Trophoblast cell (in vitro differentiated cells and primary cell): ENCODE data around the gene USP24.

Experiments used
- DNase-seq, 2 donors: peaks; one replicate each; pipeline ENCODE4 v3.0.0-alpha.2; 2016
- H2AFZ ChIP-seq: 2 replicates; pipeline ENCODE4 v1.6.1; 2013; ENCODE audit warnings: low read length, moderate library complexity, mild to moderate bottlenecking; ENCODE audit not compliant: insufficient read depth, poor library complexity
- H2AK5ac ChIP-seq: 2 replicates; pipeline ENCODE4 v1.6.1; 2013; ENCODE audit warnings: mild to moderate bottlenecking, low read length
- H2BK120ac ChIP-seq: 2 replicates; pipeline ENCODE4 v1.6.1; 2013; ENCODE audit warnings: low read length, mild to moderate bottlenecking, moderate library complexity; ENCODE audit not compliant: insufficient read depth, poor library complexity
- H2BK12ac ChIP-seq: 2 replicates; pipeline ENCODE4 v1.6.1; 2013; ENCODE audit warnings: mild to moderate bottlenecking, low read length, moderate library complexity
- H2BK5ac ChIP-seq: 2 replicates; pipeline ENCODE4 v1.6.1; 2013; ENCODE audit warnings: low read length, low read depth, moderate library complexity, mild to moderate bottlenecking; ENCODE audit not compliant: poor library complexity
- H3K14ac ChIP-seq: 2 replicates; pipeline ENCODE4 v1.6.1; 2013; ENCODE audit warnings: mild to moderate bottlenecking, low read length
- H3K18ac ChIP-seq: 2 replicates; pipeline ENCODE4 v1.6.1; 2013; ENCODE audit warnings: mild to moderate bottlenecking, low read length
- H3K23ac ChIP-seq: 2 replicates; pipeline ENCODE4 v1.6.1; 2013; ENCODE audit warnings: low read length
- H3K27ac ChIP-seq: 2 replicates; pipeline ENCODE4 v1.5.1; 2013; ENCODE audit warnings: low read depth, mild to moderate bottlenecking, inconsistent platforms, low read length, moderate library complexity
- H3K27me3 ChIP-seq: 2 replicates; pipeline ENCODE4 v1.6.1; 2013; ENCODE audit warnings: inconsistent platforms, mild to moderate bottlenecking, low read length, moderate library complexity; ENCODE audit not compliant: insufficient read depth
- H3K36me3 ChIP-seq, 2 experiments: 1 replicate in 1 of 2; 2 replicates in 1 of 2; pipeline ENCODE4 v1.6.1; 2013; ENCODE audit warnings: low read length in 2 of 2, mild to moderate bottlenecking in 2 of 2, moderate library complexity in 1 of 2; ENCODE audit not compliant: insufficient read depth in 2 of 2, control insufficient read depth in 1 of 2
- H3K4ac ChIP-seq: 2 replicates; pipeline ENCODE4 v1.6.1; 2013; ENCODE audit warnings: low read depth, mild to moderate bottlenecking, low read length, moderate library complexity
- H3K4me1 ChIP-seq, 2 experiments: 1 replicate in 1 of 2; 2 replicates in 1 of 2; pipeline ENCODE4 v1.6.1; 2013; ENCODE audit warnings: low read length in 2 of 2, mild to moderate bottlenecking in 2 of 2, moderate library complexity in 1 of 2; ENCODE audit not compliant: insufficient read depth in 2 of 2, control insufficient read depth in 1 of 2
- H3K4me2 ChIP-seq: 2 replicates; pipeline ENCODE4 v1.6.1; 2013; ENCODE audit warnings: inconsistent platforms, mild to moderate bottlenecking, low read length, moderate library complexity
- H3K4me3 ChIP-seq: 2 replicates; pipeline ENCODE4 v1.5.1; 2013; ENCODE audit warnings: mild to moderate bottlenecking, low read depth, low read length, inconsistent platforms
- H3K79me1 ChIP-seq: one replicate; pipeline ENCODE4 v1.6.1; 2013; ENCODE audit warnings: low read length
- H3K79me2 ChIP-seq: 2 replicates; pipeline ENCODE4 v1.6.1; 2013; ENCODE audit warnings: low read length, mild to moderate bottlenecking; ENCODE audit not compliant: control insufficient read depth, insufficient read depth, poor library complexity
- H3K9ac ChIP-seq: 2 replicates; pipeline ENCODE4 v1.6.1; 2013; ENCODE audit warnings: mild to moderate bottlenecking, low read length
- H3K9me3 ChIP-seq: 2 replicates; pipeline ENCODE4 v1.6.1; 2013; ENCODE audit warnings: low read depth, mild to moderate bottlenecking, control low read depth, inconsistent platforms, low read length; ENCODE audit not compliant: insufficient read depth
- H4K12ac ChIP-seq: 2 replicates; pipeline ENCODE4 v1.6.1; 2013; ENCODE audit warnings: low read depth, mild to moderate bottlenecking, low read length, moderate library complexity
- H4K8ac ChIP-seq: 2 replicates; pipeline ENCODE4 v1.6.1; 2013; ENCODE audit warnings: low read depth, mild to moderate bottlenecking, low read length, moderate library complexity
- H4K91ac ChIP-seq: one replicate; pipeline ENCODE4 v1.6.1; 2013; ENCODE audit warnings: low read depth, mild to moderate bottlenecking, low read length, moderate library complexity
- WGBS: extraction: QIAGEN DNeasy Blood & Tissue Kit; methylation state at CpG from one replicate; pipeline ENCODE4 v1.1.7; 2013; ENCODE audit warnings: missing lambda C conversion rate; ENCODE audit not compliant: insufficient read length, insufficient coverage; ENCODE audit errors: extremely low coverage; 5-methylcytosine and 5-hydroxymethylcytosine counted together

The USP24 gene

DNA sequence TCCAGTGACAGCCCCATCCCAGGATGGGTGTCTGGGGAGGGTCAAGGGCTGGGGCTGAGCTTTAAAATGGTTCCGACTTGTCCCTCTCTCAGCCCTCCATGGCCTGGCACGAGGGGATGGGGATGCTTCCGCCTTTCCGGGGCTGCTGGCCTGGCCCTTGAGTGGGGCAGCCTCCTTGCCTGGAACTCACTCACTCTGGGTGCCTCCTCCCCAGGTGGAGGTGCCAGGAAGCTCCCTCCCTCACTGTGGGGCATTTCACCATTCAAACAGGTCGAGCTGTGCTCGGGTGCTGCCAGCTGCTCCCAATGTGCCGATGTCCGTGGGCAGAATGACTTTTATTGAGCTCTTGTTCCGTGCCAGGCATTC, 151.6 kb downstream of the USP24 start:
- H3K4me3 ChIP-seq, result no peak overlapping the region

DNA sequence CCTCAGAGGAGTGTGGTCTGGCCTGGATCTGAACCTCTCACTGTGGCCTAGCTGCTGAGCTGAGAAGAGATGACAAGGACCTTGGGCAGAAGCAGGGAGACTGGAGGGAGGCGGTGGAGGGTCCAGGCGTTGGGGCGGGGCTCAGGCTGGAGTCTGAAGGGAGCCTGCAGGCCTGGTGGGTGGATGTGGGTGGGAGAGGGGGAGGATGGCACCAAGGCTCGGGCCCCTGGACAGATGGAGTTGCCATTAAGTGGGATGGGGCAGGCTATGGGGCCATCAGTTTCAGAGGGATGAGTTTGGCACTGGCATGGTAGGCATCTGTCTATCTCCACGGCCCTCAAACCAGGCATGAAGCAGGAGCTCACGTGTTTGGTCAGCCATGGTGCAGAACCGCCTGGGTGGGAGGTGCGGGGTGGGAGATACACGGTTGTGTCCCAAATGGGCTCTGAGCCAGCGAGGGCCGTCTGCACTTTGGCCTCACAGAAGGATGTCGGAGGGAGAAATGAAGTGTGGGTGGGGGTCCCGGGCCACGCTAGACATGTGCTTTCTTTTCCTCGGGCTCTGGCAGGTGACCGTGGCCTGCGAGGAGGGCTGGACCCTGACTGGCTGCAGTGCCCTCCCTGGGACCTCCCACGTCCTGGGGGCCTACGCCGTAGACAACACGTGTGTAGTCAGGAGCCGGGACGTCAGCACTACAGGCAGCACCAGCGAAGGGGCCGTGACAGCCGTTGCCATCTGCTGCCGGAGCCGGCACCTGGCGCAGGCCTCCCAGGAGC, 152.2 kb downstream of the USP24 start:
- no peak overlapping the region for H2AK5ac ChIP-seq
- H3K14ac ChIP-seq, result no peak overlapping the region
- no peak overlapping the region for H3K9ac ChIP-seq
- no peak overlapping the region for H3K4me2 ChIP-seq
- no peak overlapping the region for H2BK12ac ChIP-seq
- no peaks in the 10 kb centered on the region for H3K79me1 ChIP-seq
- no peak for DNase-seq
- H3K27ac ChIP-seq, result no peak overlapping the region
- no peak overlapping the region for H3K18ac ChIP-seq
- no peaks in the 10 kb centered on the region for H3K27me3 ChIP-seq
- no peak overlapping the region for H2BK120ac ChIP-seq
- no peaks in the 10 kb centered on the region for H3K4me1 ChIP-seq
- no peak overlapping the region for H3K4ac ChIP-seq
- H4K12ac ChIP-seq, result no peak overlapping the region
- no peak overlapping the region for H3K23ac ChIP-seq
- no peaks in the 10 kb centered on the region for H3K9me3 ChIP-seq
- H2AFZ ChIP-seq, result no peak overlapping the region
- no CpG with 5 or more reads among the region's 29 CpGs for WGBS
- no peak overlapping the region for H4K91ac ChIP-seq
- H2BK5ac ChIP-seq, result no peak overlapping the region
- no peak overlapping the region for H4K8ac ChIP-seq
- H3K36me3 ChIP-seq, result peaks cover 9 to 15% of the 10 kb centered on the region in 2 experiments
- no peak overlapping the region for H3K4me3 ChIP-seq
- H3K79me2 ChIP-seq, result no peaks in the 10 kb centered on the region

More for the DNA sequence above, 151.6 kb downstream of the USP24 start:
- H3K27ac ChIP-seq, result no peak overlapping the region
- H3K9me3 ChIP-seq, result no peaks in the 10 kb centered on the region
- H4K8ac ChIP-seq, result no peak overlapping the region
- no peak overlapping the region for H3K4me2 ChIP-seq
- H2BK12ac ChIP-seq, result no peak overlapping the region
- WGBS, result no CpG with 5 or more reads among the region's 9 CpGs
- no peak overlapping the region for H3K9ac ChIP-seq
- no peak overlapping the region for H2BK120ac ChIP-seq
- no peak overlapping the region for H4K91ac ChIP-seq
- no peak overlapping the region for H3K23ac ChIP-seq
- H4K12ac ChIP-seq, result no peak overlapping the region
- H2AFZ ChIP-seq, result no peak overlapping the region
- DNase-seq, result no peak
- H3K79me2 ChIP-seq, result no peaks in the 10 kb centered on the region
- H3K18ac ChIP-seq, result no peak overlapping the region
- no peaks in the 10 kb centered on the region for H3K27me3 ChIP-seq
- no peaks in the 10 kb centered on the region for H3K79me1 ChIP-seq
- H2AK5ac ChIP-seq, result no peak overlapping the region
- peaks cover 9 to 16% of the 10 kb centered on the region in 2 experiments for H3K36me3 ChIP-seq
- H3K4ac ChIP-seq, result no peak overlapping the region
- no peaks in the 10 kb centered on the region for H3K4me1 ChIP-seq
- H2BK5ac ChIP-seq, result no peak overlapping the region
- no peak overlapping the region for H3K14ac ChIP-seq

DNA sequence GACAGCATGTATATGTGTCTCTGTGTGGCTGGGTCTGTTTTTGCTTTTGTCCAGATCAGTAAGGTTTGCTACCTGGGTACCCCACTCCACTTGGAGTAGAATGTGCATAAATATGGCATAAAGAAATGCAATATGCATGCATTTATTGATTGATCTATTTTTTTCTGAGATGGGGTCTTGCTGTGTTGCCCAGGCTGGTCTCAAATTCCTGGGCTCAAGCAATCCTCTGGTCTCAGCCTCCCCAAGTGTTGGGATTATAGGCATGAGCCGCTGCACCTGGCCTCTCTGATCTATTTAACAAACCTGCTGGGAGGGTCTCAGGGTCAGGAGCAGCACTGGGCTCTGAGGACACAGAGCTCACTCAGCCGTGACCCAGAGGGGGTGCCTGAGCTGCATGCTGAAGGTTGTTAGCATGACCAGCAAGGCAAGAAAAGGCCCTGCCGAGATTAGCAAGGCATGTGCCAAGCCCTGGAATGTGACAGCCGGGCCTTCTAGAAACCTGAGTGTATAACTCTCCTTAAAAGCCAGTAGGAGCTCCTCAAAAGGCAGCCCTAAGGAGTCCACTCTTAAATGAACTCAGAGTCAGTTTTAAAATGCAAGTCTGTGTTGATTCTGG, 153.3 kb downstream of the USP24 start:
- no peaks in the 10 kb centered on the region for H3K27me3 ChIP-seq
- no peak overlapping the region for H3K23ac ChIP-seq
- no peak overlapping the region for H3K4ac ChIP-seq
- no peak overlapping the region for H3K9ac ChIP-seq
- peaks cover 3 to 8% of the 10 kb centered on the region in 2 experiments for H3K36me3 ChIP-seq
- no peaks in the 10 kb centered on the region for H3K4me1 ChIP-seq
- no peak overlapping the region for H4K12ac ChIP-seq
- no peak overlapping the region for H2BK5ac ChIP-seq
- WGBS, result no CpG with 5 or more reads among the region's 4 CpGs
- no peak overlapping the region for H3K4me3 ChIP-seq
- no peaks in the 10 kb centered on the region for H3K79me2 ChIP-seq
- H3K27ac ChIP-seq, result no peak overlapping the region
- no peak overlapping the region for H3K14ac ChIP-seq
- H3K18ac ChIP-seq, result no peak overlapping the region
- no peak for DNase-seq
- no peak overlapping the region for H2AFZ ChIP-seq
- H2BK120ac ChIP-seq, result no peak overlapping the region
- no peak overlapping the region for H3K4me2 ChIP-seq
- H2BK12ac ChIP-seq, result no peak overlapping the region
- no peak overlapping the region for H4K91ac ChIP-seq
- H3K79me1 ChIP-seq, result no peaks in the 10 kb centered on the region
- no peaks in the 10 kb centered on the region for H3K9me3 ChIP-seq
- no peak overlapping the region for H4K8ac ChIP-seq
- no peak overlapping the region for H2AK5ac ChIP-seq

DNA sequence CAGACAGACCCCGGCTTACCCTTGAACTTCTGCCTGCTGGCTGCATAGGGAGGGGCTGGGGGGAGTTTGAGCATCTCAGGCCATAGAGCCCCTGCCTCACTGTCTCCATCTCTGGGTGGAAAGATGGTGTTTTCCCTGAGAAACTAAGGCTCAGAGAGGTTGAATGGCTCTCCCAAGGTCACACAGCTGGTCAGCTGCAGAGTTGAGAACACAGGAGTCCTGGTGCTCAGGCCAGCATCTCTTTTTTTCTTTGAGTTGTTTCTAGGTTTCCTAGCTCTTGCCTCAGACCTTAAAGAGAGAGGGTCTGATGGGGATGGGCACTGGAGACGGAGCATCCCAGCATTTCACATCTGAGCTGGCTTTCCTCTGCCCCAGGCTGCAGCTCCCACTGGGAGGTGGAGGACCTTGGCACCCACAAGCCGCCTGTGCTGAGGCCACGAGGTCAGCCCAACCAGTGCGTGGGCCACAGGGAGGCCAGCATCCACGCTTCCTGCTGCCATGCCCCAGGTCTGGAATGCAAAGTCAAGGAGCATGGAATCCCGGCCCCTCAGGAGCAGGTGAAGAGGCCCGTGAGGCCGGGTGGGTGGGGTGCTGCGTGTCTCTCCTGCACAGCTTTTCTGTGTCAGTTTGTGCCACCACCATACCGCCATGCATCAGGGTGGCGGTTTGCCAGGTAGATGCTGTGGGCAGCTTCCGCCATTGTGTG, 154.0 kb downstream of the USP24 start:
- H3K27ac ChIP-seq, result no peak overlapping the region
- H4K91ac ChIP-seq, result no peak overlapping the region
- H3K79me1 ChIP-seq, result no peaks in the 10 kb centered on the region
- no peak overlapping the region for H2BK5ac ChIP-seq
- H3K79me2 ChIP-seq, result no peaks in the 10 kb centered on the region
- peaks cover 0 to 2% of the 10 kb centered on the region in 2 experiments for H3K36me3 ChIP-seq
- no peaks in the 10 kb centered on the region for H3K9me3 ChIP-seq
- H2BK120ac ChIP-seq, result no peak overlapping the region
- H2AFZ ChIP-seq, result no peak overlapping the region
- H3K14ac ChIP-seq, result no peak overlapping the region
- H3K4ac ChIP-seq, result no peak overlapping the region
- H2BK12ac ChIP-seq, result no peak overlapping the region
- no peak for DNase-seq
- H4K8ac ChIP-seq, result no peak overlapping the region
- H3K4me3 ChIP-seq, result no peak overlapping the region
- H3K18ac ChIP-seq, result no peak overlapping the region
- H3K4me1 ChIP-seq, result no peaks in the 10 kb centered on the region
- no peak overlapping the region for H4K12ac ChIP-seq
- H2AK5ac ChIP-seq, result no peak overlapping the region
- no peaks in the 10 kb centered on the region for H3K27me3 ChIP-seq
- no peak overlapping the region for H3K4me2 ChIP-seq
- H3K9ac ChIP-seq, result no peak overlapping the region
- H3K23ac ChIP-seq, result no peak overlapping the region
- WGBS, result no CpG with 5 or more reads among the region's 13 CpGs
